Neural progenitor cell (in vitro differentiated cells): ENCODE data around the gene TIMM8B. TPM values are rescaled to one million over a fixed set of nuclear protein-coding genes. Genes with fewer than 3 reads are reported as not detected.

ENCODE experiments used
- DNase-seq: peaks from one replicate; pipeline ENCODE4 v3.0.0-alpha.2; 2016; ENCODE audit warnings: low spot score
- H2AFZ ChIP-seq: fragments of 200-600 bp; sonication (generic); replicated peaks from 2 replicates; pipeline ENCODE4 v1.6.1; 2016; ENCODE audit warnings: antibody characterized with exemption
- H3F3A ChIP-seq: fragments of 200-600 bp; sonication (generic); 2 replicates; pipeline ENCODE4 v1.6.1; 2016; ENCODE audit warnings: antibody characterized with exemption, low read depth
- H3K27ac ChIP-seq: fragments of 200-600 bp; sonication (generic); 2 replicates; pipeline ENCODE4 v1.5.1; 2016; ENCODE audit warnings: mild to moderate bottlenecking
- H3K27me3 ChIP-seq: fragments of 200-600 bp; sonication (generic); 2 replicates; pipeline ENCODE4 v1.6.1; 2016; ENCODE audit warnings: mild to moderate bottlenecking, moderate library complexity
- H3K36me3 ChIP-seq: fragments of 200-600 bp; sonication (generic); 2 replicates; pipeline ENCODE4 v1.5.1; 2016
- H3K4me1 ChIP-seq: fragments of 200-600 bp; sonication (generic); 2 replicates; pipeline ENCODE4 v1.6.1; 2016; ENCODE audit warnings: mixed run types
- H3K4me2 ChIP-seq: fragments of 200-600 bp; sonication (generic); 2 replicates; pipeline ENCODE4 v1.6.1; 2016
- H3K4me3 ChIP-seq: fragments of 200-600 bp; sonication (generic); 2 replicates; pipeline ENCODE4 v1.5.1; 2016
- H3K79me2 ChIP-seq: fragments of 200-600 bp; sonication (generic); 2 replicates; pipeline ENCODE4 v1.6.1; 2016; ENCODE audit warnings: low read depth
- H3K9ac ChIP-seq: fragments of 200-600 bp; sonication (generic); 2 replicates; pipeline ENCODE4 v1.6.1; 2016
- H3K9me3 ChIP-seq: fragments of 200-600 bp; sonication (generic); 2 replicates; pipeline ENCODE4 v1.5.1; 2016; ENCODE audit warnings: low read depth
- H4K20me1 ChIP-seq: fragments of 200-600 bp; sonication (generic); 2 replicates; pipeline ENCODE4 v1.6.1; 2016; ENCODE audit warnings: low read depth
- H3K27ac Mint-ChIP-seq: 3 replicates; pipeline ENCODE4 v1.8.0; 2021; ENCODE audit warnings: mixed read lengths
- H3K27me3 Mint-ChIP-seq: 2 replicates; pipeline ENCODE4 v1.8.0; 2022; ENCODE audit warnings: low read depth, mild to moderate bottlenecking, inconsistent platforms, moderate library complexity, mixed read lengths; ENCODE audit not compliant: insufficient read depth
- H3K36me3 Mint-ChIP-seq: 3 replicates; pipeline ENCODE4 v1.8.0; 2021; ENCODE audit warnings: mixed read lengths
- H3K4me1 Mint-ChIP-seq: 3 replicates; pipeline ENCODE4 v1.8.0; 2021; ENCODE audit warnings: mixed read lengths
- H3K4me3 Mint-ChIP-seq: 3 replicates; pipeline ENCODE4 v1.8.0; 2021; ENCODE audit warnings: mild to moderate bottlenecking, moderate library complexity, mixed read lengths
- H3K9me3 Mint-ChIP-seq: 3 replicates; pipeline ENCODE4 v1.8.0; 2020; ENCODE audit warnings: mixed read lengths
- CTCF ChIP-seq: fragments of 200-600 bp; sonication (generic); IDR thresholded peaks from 2 replicates; pipeline ENCODE4 v1.5.1; 2017; ENCODE audit warnings: antibody characterized with exemption, mild to moderate bottlenecking
- EZH2 ChIP-seq: fragments of 200-600 bp; sonication (generic); IDR thresholded peaks from 2 replicates; pipeline ENCODE4 v1.6.1; 2017; ENCODE audit warnings: antibody characterized with exemption, mild to moderate bottlenecking, moderate library complexity
- EZH2phosphoT487 ChIP-seq: fragments of 200-600 bp; sonication (generic); IDR thresholded peaks from 2 replicates; pipeline ENCODE4 v1.6.1; 2017; ENCODE audit warnings: antibody characterized with exemption
- total RNA-seq: library from RNA; depleted of rRNA; stranded (reverse); fragments of >200 nt; gene quantifications from 2 replicates; pipeline ENCODE4 v1.2.3, GENCODE V29; 2015; ENCODE audit warnings: low replicate concordance

TIMM8B gene
- total RNA-seq, 1 donor from 2014 or later = 38.9 TPM

DNA sequence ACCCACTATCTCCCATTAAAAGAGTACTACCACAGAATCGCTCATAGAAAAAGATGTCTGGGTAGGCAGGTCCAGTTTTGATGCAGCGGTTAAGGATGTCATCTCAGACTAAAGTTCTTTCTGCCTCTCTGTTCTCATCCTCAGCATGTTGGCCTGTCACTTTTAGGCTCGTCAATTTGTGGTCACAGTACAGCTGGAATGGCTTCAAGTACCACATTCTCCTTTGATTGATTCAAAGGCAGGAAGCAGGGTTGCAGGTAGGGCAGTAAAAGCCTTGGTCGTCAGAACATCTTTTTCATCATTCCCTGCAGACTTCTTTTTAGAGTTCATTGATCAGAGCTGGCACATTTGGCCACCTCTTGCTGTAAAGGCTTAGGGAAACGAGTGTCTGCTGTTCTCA lies 28.8 kb upstream of the TIMM8B start:
- Mint-ChIP-seq H3K4me1 (no peaks in the 10 kb centered on the region), H3K9me3 (peaks cover 6% of the 10 kb centered on the region), H3K27me3 (no peaks in the 10 kb centered on the region), H3K27ac (no peak overlapping the region), H3K36me3 (no peaks in the 10 kb centered on the region), H3K4me3 (no peak overlapping the region)
- H3F3A ChIP-seq = no peaks in the 10 kb centered on the region
- H3K9me3 ChIP-seq = no peaks in the 10 kb centered on the region
- H3K79me2 ChIP-seq = no peaks in the 10 kb centered on the region
- no peak overlapping the region for H3K27ac ChIP-seq
- no peak for DNase-seq
- no peak overlapping the region for H3K9ac ChIP-seq
- no peaks in the 10 kb centered on the region for H3K4me1 ChIP-seq
- H3K27me3 ChIP-seq = no peaks in the 10 kb centered on the region
- TF ChIP-seq EZH2phosphoT487 (no peak), CTCF (no peak), EZH2 (no peak)
- no peak overlapping the region for H3K4me2 ChIP-seq
- H3K4me3 ChIP-seq = no peak overlapping the region
- H3K36me3 ChIP-seq = no peaks in the 10 kb centered on the region
- H2AFZ ChIP-seq = no peak overlapping the region
- H4K20me1 ChIP-seq = no peaks in the 10 kb centered on the region

DNA sequence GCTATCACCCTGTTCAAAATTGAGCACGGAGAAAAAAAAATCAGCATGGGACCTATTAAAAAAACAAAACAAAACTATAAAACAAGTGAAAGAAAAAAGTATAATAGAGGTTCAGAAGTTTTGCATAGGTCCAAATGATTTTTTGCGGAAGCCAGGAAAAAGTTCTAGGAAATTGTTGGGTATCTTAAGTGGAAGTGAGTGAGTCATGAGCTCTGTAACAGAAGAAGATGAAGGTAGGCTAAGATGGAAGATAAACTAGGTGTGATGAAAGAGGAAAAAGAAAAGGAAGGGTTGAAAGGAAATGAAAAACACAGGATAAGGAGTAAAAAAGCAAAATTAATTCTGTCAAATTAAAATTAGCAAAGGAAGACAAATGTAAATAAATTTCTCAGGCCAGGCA lies 27.9 kb upstream of the TIMM8B start:
- no peaks in the 10 kb centered on the region for H3K9me3 ChIP-seq
- DNase-seq = no peak
- no peaks in the 10 kb centered on the region for H3K79me2 ChIP-seq
- no peaks in the 10 kb centered on the region for H4K20me1 ChIP-seq
- no peaks in the 10 kb centered on the region for H3F3A ChIP-seq
- H3K27me3 ChIP-seq = no peaks in the 10 kb centered on the region
- no peak overlapping the region for H3K4me2 ChIP-seq
- Mint-ChIP-seq H3K27ac (no peak overlapping the region), H3K4me3 (no peak overlapping the region), H3K9me3 (peaks cover 6% of the 10 kb centered on the region), H3K36me3 (no peaks in the 10 kb centered on the region), H3K27me3 (no peaks in the 10 kb centered on the region), H3K4me1 (no peaks in the 10 kb centered on the region)
- no peak overlapping the region for H2AFZ ChIP-seq
- TF ChIP-seq CTCF (no peak), EZH2phosphoT487 (no peak), EZH2 (no peak)
- no peaks in the 10 kb centered on the region for H3K4me1 ChIP-seq
- H3K27ac ChIP-seq = no peak overlapping the region
- H3K9ac ChIP-seq = no peak overlapping the region
- H3K4me3 ChIP-seq = no peak overlapping the region
- H3K36me3 ChIP-seq = no peaks in the 10 kb centered on the region

- H3K4me1 ChIP-seq = no peaks in the 10 kb centered on the region
- Mint-ChIP-seq H3K36me3 (no peaks in the 10 kb centered on the region), H3K9me3 (peaks cover 6% of the 10 kb centered on the region), H3K27ac (no peak overlapping the region), H3K4me1 (no peaks in the 10 kb centered on the region), H3K4me3 (no peak overlapping the region), H3K27me3 (no peaks in the 10 kb centered on the region)
- no peaks in the 10 kb centered on the region for H3K27me3 ChIP-seq
- no peaks in the 10 kb centered on the region for H3K9me3 ChIP-seq
- no peak overlapping the region for H3K4me2 ChIP-seq
- no peaks in the 10 kb centered on the region for H3K79me2 ChIP-seq
- H3K36me3 ChIP-seq = no peaks in the 10 kb centered on the region
- TF ChIP-seq EZH2 (no peak), EZH2phosphoT487 (no peak), CTCF (peak; percentile 71)
- no peaks in the 10 kb centered on the region for H3F3A ChIP-seq
- H3K4me3 ChIP-seq = no peak overlapping the region
- peak; percentile 58 for DNase-seq
- no peak overlapping the region for H3K9ac ChIP-seq
- H2AFZ ChIP-seq = no peak overlapping the region
- no peaks in the 10 kb centered on the region for H4K20me1 ChIP-seq
- H3K27ac ChIP-seq = no peak overlapping the region
Observed at GRCh38 chr11:112113539-112114457, 27.2 kb upstream of the TIMM8B start.
